ENCODE measurements around the gene HIF1A. TPM values are rescaled to one million over a fixed set of nuclear protein-coding genes. Genes with fewer than 3 reads are reported as not detected.

The HIF1A gene
- total and polyA plus RNA-seq, 2 experiments from 2014 or later = 113 to 242 TPM

DNA sequence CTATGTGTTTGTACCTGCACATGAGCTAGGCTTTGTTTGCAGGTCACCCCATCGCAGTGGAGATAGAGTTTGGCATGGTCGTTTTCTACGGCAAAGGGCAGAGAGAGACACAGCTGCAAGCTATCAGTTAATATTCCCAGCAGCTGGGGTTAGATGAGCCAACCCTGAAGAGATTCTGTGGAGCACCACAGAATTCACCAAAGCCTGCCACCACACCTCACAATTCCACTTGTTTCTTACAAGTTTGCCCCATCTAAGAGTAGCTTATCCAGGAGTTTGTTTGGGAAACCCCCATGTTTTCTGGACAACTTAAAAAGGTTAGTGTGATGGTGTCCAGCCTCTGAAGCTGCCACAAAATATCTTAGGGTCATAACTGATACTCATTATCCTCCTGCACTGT lies 20.0 kb upstream of the HIF1A start:
- H3K9me3 Mint-ChIP-seq = no peaks in the 10 kb centered on the region
- Histone ChIP-seq H3K27me3 (ENCODE audit: insufficient read depth) (no peaks in the 10 kb centered on the region), H3K4me2 (no peak overlapping the region), H3K4me3 (no peak overlapping the region), H3K27ac (ENCODE audit: low read depth) (no peak overlapping the region), H3K9me2 (ENCODE audit: insufficient read depth) (0 out of 2 replicates have a peak, but pooled peaks cover 3% of the 10 kb centered on the region), H3K36me3 (ENCODE audit: insufficient read depth) (no peaks in the 10 kb centered on the region), H2AFZ (no peak overlapping the region), H3F3A (replicated peaks; ENCODE audit: low read depth) (no peaks in the 10 kb centered on the region), H3K4me1 (ENCODE audit: insufficient read depth) (peaks cover 30% of the 10 kb centered on the region), H3K79me2 (replicated peaks; ENCODE audit: insufficient read depth) (no peaks in the 10 kb centered on the region), H4K20me1 (replicated peaks; ENCODE audit: insufficient read depth) (no peaks in the 10 kb centered on the region)
- H3K36me3 Mint-ChIP-seq (ENCODE audit: low read depth) = no peaks in the 10 kb centered on the region; the same call in 2 of the 3 replicates
- no peak for DNase-seq (ENCODE audit: low spot score)
- TF ChIP-seq EZH2 (IDR thresholded peaks at IDR 0.05; ENCODE audit: low read depth, unreplicated experiment) = no peak
- no peak for TF ChIP-seq NANOG (IDR thresholded peaks at IDR 0.05; ENCODE audit: borderline replicate concordance)
- no peak for TF ChIP-seq CREB1 (CRISPR knock-in tag; IDR thresholded peaks at IDR 0.05; ENCODE audit: low read depth)
- TF ChIP-seq ZNF114 (CRISPR knock-in tag; IDR thresholded peaks at IDR 0.05) = no peak
- TF ChIP-seq, protein P1, sequence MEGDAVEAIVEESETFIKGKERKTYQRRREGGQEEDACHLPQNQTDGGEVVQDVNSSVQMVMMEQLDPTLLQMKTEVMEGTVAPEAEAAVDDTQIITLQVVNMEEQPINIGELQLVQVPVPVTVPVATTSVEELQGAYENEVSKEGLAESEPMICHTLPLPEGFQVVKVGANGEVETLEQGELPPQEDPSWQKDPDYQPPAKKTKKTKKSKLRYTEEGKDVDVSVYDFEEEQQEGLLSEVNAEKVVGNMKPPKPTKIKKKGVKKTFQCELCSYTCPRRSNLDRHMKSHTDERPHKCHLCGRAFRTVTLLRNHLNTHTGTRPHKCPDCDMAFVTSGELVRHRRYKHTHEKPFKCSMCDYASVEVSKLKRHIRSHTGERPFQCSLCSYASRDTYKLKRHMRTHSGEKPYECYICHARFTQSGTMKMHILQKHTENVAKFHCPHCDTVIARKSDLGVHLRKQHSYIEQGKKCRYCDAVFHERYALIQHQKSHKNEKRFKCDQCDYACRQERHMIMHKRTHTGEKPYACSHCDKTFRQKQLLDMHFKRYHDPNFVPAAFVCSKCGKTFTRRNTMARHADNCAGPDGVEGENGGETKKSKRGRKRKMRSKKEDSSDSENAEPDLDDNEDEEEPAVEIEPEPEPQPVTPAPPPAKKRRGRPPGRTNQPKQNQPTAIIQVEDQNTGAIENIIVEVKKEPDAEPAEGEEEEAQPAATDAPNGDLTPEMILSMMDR (conservative IDR thresholded peaks at IDR 0.05; ENCODE audit: low read depth in 2 of 2) = no peak
- no peak for TF ChIP-seq ZNF462 (CRISPR knock-in tag; IDR thresholded peaks at IDR 0.05)
- TF ChIP-seq REST (IDR thresholded peaks at IDR 0.05; ENCODE audit: unreplicated experiment) = no peak
- TF ChIP-seq EZH2phosphoT487 (IDR thresholded peaks at IDR 0.05; ENCODE audit: unreplicated experiment) = no peak
- TF ChIP-seq JUNB (IDR thresholded peaks at IDR 0.05; ENCODE audit: unreplicated experiment) = no peak
- no peak for TF ChIP-seq ETS1 (IDR thresholded peaks at IDR 0.05)
- TF ChIP-seq STAT1 (IDR thresholded peaks at IDR 0.05; ENCODE audit: unreplicated experiment) = no peak
- no peak for TF ChIP-seq POLR2AphosphoS5 (IDR thresholded peaks at IDR 0.05; ENCODE audit: low read depth)
- H3K27ac Mint-ChIP-seq = no peak overlapping the region
- H3K27me3 Mint-ChIP-seq (ENCODE audit: insufficient read depth, low read depth, poor library complexity) = peaks cover 2% of the 10 kb centered on the region
- H3K4me1 Mint-ChIP-seq = peaks cover 27% of the 10 kb centered on the region
- H3K4me3 Mint-ChIP-seq = no peak overlapping the region
- ATAC-seq = no peak
